Ovary (tissue), 9 donors: Measurements from ENCODE around the gene GRIN2A. TPM values are rescaled to one million over a fixed set of nuclear protein-coding genes. Genes with fewer than 3 reads are reported as not detected.

Source experiments
- DNase-seq, 5 donors: peaks; one replicate each; pipeline ENCODE4 v3.0.0-alpha.2; 2019 to 2020
- H3K27ac ChIP-seq, 2 donors: fragments of 200-600 bp; one replicate each; pipeline versions ENCODE4 v1.5.1 to v1.8.0; 2019 to 2022
- H3K27me3 ChIP-seq: fragments of 200-600 bp; one replicate; pipeline ENCODE4 v1.8.0; 2022
- H3K36me3 ChIP-seq: fragments of 200-600 bp; sonication (generic); one replicate; pipeline ENCODE4 v1.5.1; 2019
- H3K4me1 ChIP-seq: one replicate; pipeline ENCODE4 v1.8.1; 2013; ENCODE audit warnings: mild to moderate bottlenecking, moderate library complexity; ENCODE audit not compliant: insufficient read depth
- H3K4me3 ChIP-seq: fragments of 200-600 bp; sonication (generic); one replicate; pipeline ENCODE4 v1.5.1; 2017
- H3K9me3 ChIP-seq, 2 donors: fragments of 200-600 bp in 1 of 2; sonication (generic) in 1 of 2; one replicate each; pipeline versions ENCODE4 v1.5.1 to v1.8.1; 2013 to 2019; ENCODE audit warnings: mild to moderate bottlenecking in 1 of 2, moderate library complexity in 1 of 2
- EP300 ChIP-seq: sonication (generic); formaldehyde crosslinking; IDR thresholded peaks from one replicate; pipeline ENCODE4 v1.6.1; 2017; ENCODE audit warnings: antibody characterized with exemption
- POLR2A ChIP-seq: fragments of 450-650 bp; IDR thresholded peaks from one replicate; pipeline ENCODE4 v1.6.1; 2017; ENCODE audit warnings: antibody characterized with exemption, mild to moderate bottlenecking, moderate library complexity
- WGBS, 3 donors: extraction: QIAGEN DNeasy Blood & Tissue Kit in 1 of 3; methylation state at CpG; one replicate each; pipeline versions ENCODE4 v1.1.5 to v1.1.7; 2013 to 2017; 5-methylcytosine and 5-hydroxymethylcytosine counted together
- intact Hi-C, 4 donors: fragments of 100-400 bp; cut with DNase I; formaldehyde crosslinking; loops; one replicate each; pipeline versions ENCODE4 v1.11.0 to v1.15.1; 2022 to 2023
- polyA plus RNA-seq, 2 donors: library from polyadenylated mRNA; stranded (reverse); fragments of 200-250 nt in 1 of 2; fragments of 350-450 nt in 1 of 2; fragmentation: Illumina TruSeq in 1 of 2; extraction: RNeasy Lipid Tissue Mini Kit (QIAGEN cat#74804) in 1 of 2; gene quantifications; one replicate each; pipeline ENCODE4 v1.2.3, GENCODE V29; 2013 to 2014
- total RNA-seq, 7 donors: library from RNA; depleted of rRNA in 2 of 7; stranded (reverse); fragments of >200 nt in 2 of 7; fragmentation: NEBNext Ultra II Directional in 3 of 7; extraction: Animal tissue kit (Norgen Biotek cat#: 25700) in 3 of 7; gene quantifications; one replicate each; pipeline versions ENCODE4 v1.1.0 to v1.2.4, GENCODE V29; 2016 to 2023
- TF ChIP-seq, protein P1 (sequence below), 3 donors: fragments of 450-650 bp in 2 of 3; fragments of 200-600 bp in 1 of 3; IDR thresholded peaks; one replicate each; pipeline versions ENCODE4 v1.5.1 to v1.8.0; 2016 to 2022; ENCODE audit warnings: antibody characterized with exemption in 3 of 3, mild to moderate bottlenecking in 1 of 3
- donor health status: DM: no; HTN: no; CAD: no; lungs with moderate emphysema.
- donor health status: DM: no; HTN: no; CAD: no.
- donor health status: Bipolar disorder and iron deficiency.
- donor health status: DM: yes; HTN: yes; CAD: no.
- donor health status: DM: no; HTN: no; CAD: no.
- donor health status: DM: yes; HTN: yes; CAD: no.

The GRIN2A gene
- total and polyA plus RNA-seq, 9 donors: 0.08 to 5.4 (median 0.57) TPM; not detected in 1

DNA sequence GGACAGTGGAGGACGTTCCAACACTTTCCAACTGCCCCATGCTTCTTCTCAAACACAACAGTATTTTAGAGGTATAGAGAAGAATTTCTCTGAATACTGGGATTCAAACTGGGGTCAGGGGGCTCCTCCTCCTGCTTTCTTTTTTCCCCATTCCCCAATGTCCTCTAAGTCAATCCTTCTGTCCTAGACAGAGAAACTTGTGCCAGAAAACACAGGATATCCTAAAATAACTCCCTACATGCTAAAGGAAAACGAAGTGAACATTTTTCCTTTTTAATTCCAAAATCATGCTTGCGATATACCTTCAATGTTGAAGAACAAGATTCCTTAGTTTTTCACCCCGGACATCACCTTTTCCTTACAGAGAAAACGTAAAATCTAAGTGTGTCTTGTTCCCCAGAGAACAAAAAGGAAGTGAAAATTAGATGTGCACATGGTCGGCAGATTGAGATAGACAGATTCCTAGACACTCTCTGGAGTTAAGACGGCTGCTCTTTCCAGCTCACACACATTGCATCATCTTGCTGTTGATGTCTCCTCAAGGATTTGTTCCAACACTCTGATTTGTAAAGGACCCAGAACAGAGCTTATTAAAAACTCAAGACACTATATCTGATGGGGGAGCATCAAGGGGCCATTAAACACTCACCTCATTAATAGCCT is 228.2 kb downstream of the GRIN2A start:
- Histone ChIP-seq H3K27me3 (no peaks in the 10 kb centered on the region), H3K9me3 (no peaks in the 10 kb centered on the region), H3K4me3 (no peak overlapping the region), H3K27ac (no peak overlapping the region), H3K4me1 (no peaks in the 10 kb centered on the region), H3K36me3 (no peaks in the 10 kb centered on the region)
- DNase-seq: no peak
- intact Hi-C loops: no loop called here
- WGBS, 3 donors: 27 to 32% (median 29%) methylated on average over 7 of the region's 7 CpGs
- TF ChIP-seq POLR2A: no peak
- TF ChIP-seq EP300: no peak
- TF ChIP-seq, protein P1, sequence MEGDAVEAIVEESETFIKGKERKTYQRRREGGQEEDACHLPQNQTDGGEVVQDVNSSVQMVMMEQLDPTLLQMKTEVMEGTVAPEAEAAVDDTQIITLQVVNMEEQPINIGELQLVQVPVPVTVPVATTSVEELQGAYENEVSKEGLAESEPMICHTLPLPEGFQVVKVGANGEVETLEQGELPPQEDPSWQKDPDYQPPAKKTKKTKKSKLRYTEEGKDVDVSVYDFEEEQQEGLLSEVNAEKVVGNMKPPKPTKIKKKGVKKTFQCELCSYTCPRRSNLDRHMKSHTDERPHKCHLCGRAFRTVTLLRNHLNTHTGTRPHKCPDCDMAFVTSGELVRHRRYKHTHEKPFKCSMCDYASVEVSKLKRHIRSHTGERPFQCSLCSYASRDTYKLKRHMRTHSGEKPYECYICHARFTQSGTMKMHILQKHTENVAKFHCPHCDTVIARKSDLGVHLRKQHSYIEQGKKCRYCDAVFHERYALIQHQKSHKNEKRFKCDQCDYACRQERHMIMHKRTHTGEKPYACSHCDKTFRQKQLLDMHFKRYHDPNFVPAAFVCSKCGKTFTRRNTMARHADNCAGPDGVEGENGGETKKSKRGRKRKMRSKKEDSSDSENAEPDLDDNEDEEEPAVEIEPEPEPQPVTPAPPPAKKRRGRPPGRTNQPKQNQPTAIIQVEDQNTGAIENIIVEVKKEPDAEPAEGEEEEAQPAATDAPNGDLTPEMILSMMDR (IDR thresholded peaks at IDR 0.05): no peak

DNA sequence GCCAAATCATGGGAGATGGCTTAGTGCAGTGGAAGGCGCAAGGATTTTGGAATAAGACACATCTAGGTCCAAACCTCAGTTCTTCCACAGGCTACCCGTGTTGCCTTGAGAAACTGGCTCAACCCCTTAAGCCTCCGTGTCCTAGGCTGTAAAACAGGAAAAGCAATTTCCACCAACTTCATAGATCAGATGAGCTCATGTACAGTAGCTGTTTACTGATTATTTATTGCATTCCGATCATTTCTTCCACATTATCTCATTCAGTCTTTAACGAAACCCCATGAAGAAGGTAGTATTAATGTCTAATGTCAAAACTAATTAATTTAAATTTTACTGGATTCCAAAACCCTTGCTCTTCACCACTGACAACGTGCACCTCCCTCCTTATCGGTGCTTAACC is 231.6 kb downstream of the GRIN2A start:
- H3K36me3 ChIP-seq: no peaks in the 10 kb centered on the region
- H3K4me3 ChIP-seq: no peak overlapping the region
- no peaks in the 10 kb centered on the region for H3K9me3 ChIP-seq
- no peak for DNase-seq
- TF ChIP-seq EP300: no peak
- TF ChIP-seq, protein P1 (IDR thresholded peaks at IDR 0.05): no peak
- no peak for TF ChIP-seq POLR2A
- no peaks in the 10 kb centered on the region for H3K27me3 ChIP-seq
- H3K4me1 ChIP-seq: no peaks in the 10 kb centered on the region
- H3K27ac ChIP-seq: no peak overlapping the region
- 52 to 61% (median 60%) methylated on average over 7 of the region's 7 CpGs for WGBS, 3 donors
- intact Hi-C loops: no loop called here

DNA sequence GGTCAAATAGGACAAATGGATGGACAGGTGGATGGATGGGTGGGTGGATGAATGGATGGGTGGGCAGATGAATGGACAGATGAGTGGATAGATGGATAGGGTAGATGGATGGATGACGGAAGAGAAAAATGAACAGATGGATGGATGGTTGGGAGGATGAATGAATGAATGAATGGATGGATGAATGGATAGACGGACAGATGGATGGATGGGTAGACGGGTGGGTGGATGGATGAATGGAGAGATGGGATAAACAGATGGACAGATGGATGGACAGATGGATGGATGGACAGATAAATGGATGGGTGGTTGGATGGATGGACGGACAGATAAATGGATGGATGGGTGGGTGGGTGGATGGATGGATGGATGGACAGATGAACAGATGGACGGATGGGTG is 232.8 kb downstream of the GRIN2A start:
- TF ChIP-seq, protein P1 (IDR thresholded peaks at IDR 0.05): no peak
- TF ChIP-seq EP300 (no peak), POLR2A (no peak)
- Histone ChIP-seq H3K27me3 (no peaks in the 10 kb centered on the region), H3K27ac (no peak overlapping the region), H3K4me3 (no peak overlapping the region), H3K4me1 (no peaks in the 10 kb centered on the region), H3K9me3 (no peaks in the 10 kb centered on the region), H3K36me3 (no peaks in the 10 kb centered on the region)
- WGBS, 3 donors: 90 to 95% (median 91%) methylated on average over 5 of the region's 5 CpGs
- no peak for DNase-seq
- intact Hi-C loops: no loop called here

DNA sequence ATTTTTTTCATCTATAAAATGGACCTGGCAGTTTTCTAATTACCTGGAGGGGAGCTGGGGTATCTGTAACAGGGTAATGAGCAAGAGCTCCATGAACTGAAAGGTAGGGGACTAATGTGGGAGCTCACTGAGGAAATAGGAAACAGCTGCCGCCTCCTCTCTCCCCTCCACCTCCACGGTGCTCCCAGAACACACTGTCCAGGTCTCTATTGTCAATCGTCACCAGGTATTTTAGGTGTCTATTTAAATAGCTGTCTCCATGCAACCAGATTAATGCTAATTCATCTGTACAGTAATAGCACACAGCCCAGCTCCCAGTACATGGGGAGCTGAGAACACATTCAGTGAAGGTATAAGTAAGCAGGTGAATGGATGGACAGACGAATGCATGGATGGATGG is 233.3 kb downstream of the GRIN2A start:
- H3K36me3 ChIP-seq: no peaks in the 10 kb centered on the region
- no peaks in the 10 kb centered on the region for H3K9me3 ChIP-seq
- intact Hi-C loops: no loop called here
- H3K4me1 ChIP-seq: no peaks in the 10 kb centered on the region
- DNase-seq: no peak
- H3K27ac ChIP-seq: no peak overlapping the region
- TF ChIP-seq EP300: no peak
- no peak for TF ChIP-seq POLR2A
- TF ChIP-seq, protein P1 (IDR thresholded peaks at IDR 0.05): no peak
- H3K4me3 ChIP-seq: no peak overlapping the region
- WGBS, 3 donors: 88 to 89% (median 89%) methylated on average over 4 of the region's 4 CpGs
- no peaks in the 10 kb centered on the region for H3K27me3 ChIP-seq
